Measurements from ENCODE around the gene TEX50.

DNA sequence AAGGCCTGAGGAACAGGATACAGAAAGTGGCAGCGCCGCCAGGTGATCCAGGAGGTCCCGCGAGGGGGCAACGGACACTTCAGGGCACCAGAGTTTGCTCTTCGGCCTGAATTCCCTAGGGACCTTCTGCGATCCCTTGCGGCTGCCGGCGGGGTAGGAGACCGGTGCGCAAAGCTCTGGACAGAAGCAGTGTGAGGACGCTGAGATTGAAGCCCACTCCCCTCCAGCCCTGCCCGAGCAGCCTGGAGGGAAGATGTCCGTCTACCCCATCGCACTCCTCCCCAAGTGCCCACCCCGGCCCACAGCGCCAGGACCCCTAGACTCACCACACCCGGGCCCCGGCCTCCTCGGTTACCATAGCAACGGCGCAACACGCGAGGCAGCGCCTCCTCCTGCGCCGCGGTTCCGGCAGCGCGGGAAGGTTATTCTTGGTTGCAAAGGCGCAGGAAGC, 34.4 kb downstream of the TEX50 start, which contains the start of gene ANKRD45:
- TF ChIP-seq, protein P1, sequence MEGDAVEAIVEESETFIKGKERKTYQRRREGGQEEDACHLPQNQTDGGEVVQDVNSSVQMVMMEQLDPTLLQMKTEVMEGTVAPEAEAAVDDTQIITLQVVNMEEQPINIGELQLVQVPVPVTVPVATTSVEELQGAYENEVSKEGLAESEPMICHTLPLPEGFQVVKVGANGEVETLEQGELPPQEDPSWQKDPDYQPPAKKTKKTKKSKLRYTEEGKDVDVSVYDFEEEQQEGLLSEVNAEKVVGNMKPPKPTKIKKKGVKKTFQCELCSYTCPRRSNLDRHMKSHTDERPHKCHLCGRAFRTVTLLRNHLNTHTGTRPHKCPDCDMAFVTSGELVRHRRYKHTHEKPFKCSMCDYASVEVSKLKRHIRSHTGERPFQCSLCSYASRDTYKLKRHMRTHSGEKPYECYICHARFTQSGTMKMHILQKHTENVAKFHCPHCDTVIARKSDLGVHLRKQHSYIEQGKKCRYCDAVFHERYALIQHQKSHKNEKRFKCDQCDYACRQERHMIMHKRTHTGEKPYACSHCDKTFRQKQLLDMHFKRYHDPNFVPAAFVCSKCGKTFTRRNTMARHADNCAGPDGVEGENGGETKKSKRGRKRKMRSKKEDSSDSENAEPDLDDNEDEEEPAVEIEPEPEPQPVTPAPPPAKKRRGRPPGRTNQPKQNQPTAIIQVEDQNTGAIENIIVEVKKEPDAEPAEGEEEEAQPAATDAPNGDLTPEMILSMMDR (IDR thresholded peaks at IDR 0.05; ENCODE audit: low read depth, low read length, poor library complexity, severe bottlenecking): no peak
- TF ChIP-seq EZH2phosphoT487 (IDR thresholded peaks at IDR 0.05; ENCODE audit: borderline replicate concordance, low read length): no peak

All from DOHH2 (cell line).